ENCODE results near the gene BOD1.

The BOD1 gene

DNA sequence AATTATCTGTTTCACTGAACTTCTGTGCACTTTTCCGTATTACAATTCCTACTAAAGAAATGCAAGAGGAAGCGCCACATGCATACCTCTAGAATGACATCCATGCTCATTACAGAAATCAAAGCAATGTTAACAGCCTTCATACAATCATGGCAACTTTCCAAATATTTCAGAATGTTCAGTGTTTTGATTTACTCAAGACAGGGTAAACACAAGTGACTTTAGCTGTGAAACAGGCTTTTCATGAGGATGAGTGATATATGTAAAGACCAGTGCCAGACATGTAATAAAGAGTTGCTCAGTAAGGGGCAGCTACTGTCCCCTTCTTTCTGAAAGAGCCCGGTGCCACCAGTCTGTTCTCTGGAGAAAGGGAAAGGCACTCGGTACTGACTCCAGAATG lies 4.7 kb downstream of the BOD1 start:
- TF ChIP-seq, protein P1, sequence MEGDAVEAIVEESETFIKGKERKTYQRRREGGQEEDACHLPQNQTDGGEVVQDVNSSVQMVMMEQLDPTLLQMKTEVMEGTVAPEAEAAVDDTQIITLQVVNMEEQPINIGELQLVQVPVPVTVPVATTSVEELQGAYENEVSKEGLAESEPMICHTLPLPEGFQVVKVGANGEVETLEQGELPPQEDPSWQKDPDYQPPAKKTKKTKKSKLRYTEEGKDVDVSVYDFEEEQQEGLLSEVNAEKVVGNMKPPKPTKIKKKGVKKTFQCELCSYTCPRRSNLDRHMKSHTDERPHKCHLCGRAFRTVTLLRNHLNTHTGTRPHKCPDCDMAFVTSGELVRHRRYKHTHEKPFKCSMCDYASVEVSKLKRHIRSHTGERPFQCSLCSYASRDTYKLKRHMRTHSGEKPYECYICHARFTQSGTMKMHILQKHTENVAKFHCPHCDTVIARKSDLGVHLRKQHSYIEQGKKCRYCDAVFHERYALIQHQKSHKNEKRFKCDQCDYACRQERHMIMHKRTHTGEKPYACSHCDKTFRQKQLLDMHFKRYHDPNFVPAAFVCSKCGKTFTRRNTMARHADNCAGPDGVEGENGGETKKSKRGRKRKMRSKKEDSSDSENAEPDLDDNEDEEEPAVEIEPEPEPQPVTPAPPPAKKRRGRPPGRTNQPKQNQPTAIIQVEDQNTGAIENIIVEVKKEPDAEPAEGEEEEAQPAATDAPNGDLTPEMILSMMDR (IDR thresholded peaks at IDR 0.05; ENCODE audit: borderline replicate concordance, insufficient read depth, low read depth, low read length) = no peak
- H3K4me3 ChIP-seq (ENCODE audit: low read depth, low read length) = no peak overlapping the region

DNA sequence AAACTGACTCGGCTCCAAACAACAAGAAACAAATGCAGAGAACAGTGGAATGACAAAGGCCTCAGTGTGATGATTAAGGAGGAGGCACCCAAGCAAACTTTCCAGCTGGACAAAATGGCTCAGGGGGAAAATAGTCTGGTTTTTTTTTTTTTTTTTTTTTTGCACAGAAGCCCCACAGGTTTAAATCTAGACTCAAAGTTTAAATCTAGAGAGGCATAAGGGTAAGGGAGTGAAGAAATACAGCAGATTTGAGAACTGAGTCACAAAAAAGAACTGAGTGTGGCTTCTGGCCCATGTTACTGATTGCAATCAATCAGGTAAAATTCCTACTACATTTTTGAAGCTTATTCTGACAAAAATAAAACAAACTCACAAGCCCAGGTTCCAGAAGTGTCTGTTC lies 12.3 kb downstream of the BOD1 start:
- no peak overlapping the region for H3K4me3 ChIP-seq (ENCODE audit: low read depth, low read length)
- TF ChIP-seq, protein P1 (IDR thresholded peaks at IDR 0.05; ENCODE audit: borderline replicate concordance, insufficient read depth, low read depth, low read length) = no peak

DNA sequence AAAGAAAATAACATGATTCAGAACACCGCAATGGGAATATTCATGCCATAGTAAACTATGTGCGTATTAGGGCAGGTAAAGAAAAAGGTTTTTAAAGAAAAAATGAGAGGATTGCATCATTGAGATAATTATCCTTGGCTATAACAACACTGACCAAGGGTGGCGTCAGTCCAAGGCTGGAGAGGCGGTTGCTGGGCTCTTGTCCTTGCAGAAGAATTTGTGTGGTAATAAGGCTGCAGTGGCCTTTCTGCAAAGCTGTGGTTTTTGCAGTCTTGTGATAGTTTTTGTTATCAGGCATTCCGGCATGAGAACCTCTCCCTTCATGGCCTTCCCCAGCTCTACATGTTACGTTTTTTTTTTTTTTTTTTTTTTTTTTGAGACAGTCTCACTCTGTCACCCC lies 14.0 kb downstream of the BOD1 start:
- TF ChIP-seq, protein P1 (IDR thresholded peaks at IDR 0.05; ENCODE audit: borderline replicate concordance, insufficient read depth, low read depth, low read length) = no peak
- no peak overlapping the region for H3K4me3 ChIP-seq (ENCODE audit: low read depth, low read length)

DNA sequence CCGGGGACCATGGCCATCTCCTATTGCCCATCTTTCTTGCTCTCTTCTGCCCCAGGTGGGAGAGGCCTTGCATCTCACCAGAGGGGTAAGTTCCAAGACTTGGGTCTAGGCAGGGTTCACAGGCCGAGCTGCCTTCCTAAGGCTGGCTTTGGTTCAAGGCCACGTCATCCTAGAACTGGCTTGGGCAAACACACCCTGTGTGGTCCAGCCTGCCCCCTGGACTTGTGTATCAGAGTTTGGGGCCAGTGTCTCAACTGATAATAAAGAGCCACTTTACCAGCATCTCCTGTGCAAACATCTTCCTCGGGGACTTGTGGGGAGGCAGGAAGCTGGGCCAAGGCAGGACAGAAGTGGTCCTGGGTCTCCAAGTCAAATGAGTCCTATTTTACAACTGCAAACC lies 17.8 kb downstream of the BOD1 start:
- no peak overlapping the region for H3K4me3 ChIP-seq (ENCODE audit: low read depth, low read length)
- TF ChIP-seq, protein P1 (IDR thresholded peaks at IDR 0.05; ENCODE audit: borderline replicate concordance, insufficient read depth, low read depth, low read length) = no peak

DNA sequence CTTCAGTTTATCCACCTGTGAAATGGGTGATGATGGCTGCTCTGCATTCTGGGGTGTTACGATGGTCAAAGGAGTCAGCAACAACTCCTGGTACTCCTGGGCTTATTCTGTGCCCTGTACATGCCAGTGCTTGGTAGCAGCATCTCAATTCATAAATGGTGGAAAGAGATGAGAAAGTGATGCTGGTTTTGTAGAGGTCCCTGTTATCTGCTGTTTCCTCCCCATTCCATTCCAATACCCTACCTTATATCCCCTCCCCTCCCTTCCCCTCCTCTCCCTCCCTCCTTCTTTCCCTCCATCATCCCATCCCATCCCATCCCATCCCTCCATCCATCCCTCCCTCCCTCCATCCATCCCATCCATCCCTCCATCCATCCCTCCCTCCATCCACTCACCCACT lies 19.1 kb downstream of the BOD1 start:
- TF ChIP-seq, protein P1 (IDR thresholded peaks at IDR 0.05; ENCODE audit: borderline replicate concordance, insufficient read depth, low read depth, low read length) = no peak
- no peak overlapping the region for H3K4me3 ChIP-seq (ENCODE audit: low read depth, low read length)

DNA sequence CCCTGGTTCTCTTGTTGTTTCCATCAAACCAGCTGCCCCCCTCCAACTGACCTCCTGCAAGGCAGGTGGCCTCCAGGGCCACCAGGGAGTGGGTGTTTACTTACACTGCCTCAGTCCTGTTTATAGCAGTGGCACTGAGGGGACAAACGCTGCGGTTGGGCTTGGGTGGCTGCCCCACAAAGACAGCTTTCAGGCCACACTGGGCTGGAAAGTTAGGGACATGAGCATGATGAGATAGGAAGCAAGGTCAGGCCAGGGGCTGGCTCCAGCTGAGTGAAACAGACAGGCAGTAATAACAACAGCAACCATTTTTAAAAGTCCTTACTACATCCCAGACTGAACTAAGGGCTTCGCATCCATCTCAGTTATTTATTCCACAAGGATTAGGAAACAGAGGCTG lies 20.6 kb downstream of the BOD1 start:
- TF ChIP-seq, protein P1 (IDR thresholded peaks at IDR 0.05; ENCODE audit: borderline replicate concordance, insufficient read depth, low read depth, low read length) = no peak
- no peak overlapping the region for H3K4me3 ChIP-seq (ENCODE audit: low read depth, low read length)

DNA sequence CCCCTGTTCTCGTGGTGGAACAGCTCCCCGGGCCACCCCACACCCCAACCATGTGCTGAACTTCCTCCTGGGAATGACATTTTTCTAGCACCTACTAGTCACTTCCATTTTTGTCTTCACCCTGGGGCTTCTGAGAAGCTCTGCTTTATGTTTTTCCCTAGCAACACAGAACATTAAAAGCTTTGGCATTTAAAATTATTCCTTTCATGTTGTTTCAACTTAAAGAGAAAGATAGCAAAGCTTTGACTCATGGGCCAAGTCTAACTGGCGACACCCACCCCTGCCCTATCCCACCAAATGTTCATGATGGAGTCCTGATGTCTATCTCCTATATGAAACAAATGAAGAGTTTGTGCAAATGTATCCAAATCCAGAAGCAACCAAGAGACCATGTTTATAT lies 22.4 kb downstream of the BOD1 start:
- H3K4me3 ChIP-seq (ENCODE audit: low read depth, low read length) = no peak overlapping the region
- TF ChIP-seq, protein P1 (IDR thresholded peaks at IDR 0.05; ENCODE audit: borderline replicate concordance, insufficient read depth, low read depth, low read length) = no peak
